ENCODE results near the gene USP35.

USP35 gene

DNA sequence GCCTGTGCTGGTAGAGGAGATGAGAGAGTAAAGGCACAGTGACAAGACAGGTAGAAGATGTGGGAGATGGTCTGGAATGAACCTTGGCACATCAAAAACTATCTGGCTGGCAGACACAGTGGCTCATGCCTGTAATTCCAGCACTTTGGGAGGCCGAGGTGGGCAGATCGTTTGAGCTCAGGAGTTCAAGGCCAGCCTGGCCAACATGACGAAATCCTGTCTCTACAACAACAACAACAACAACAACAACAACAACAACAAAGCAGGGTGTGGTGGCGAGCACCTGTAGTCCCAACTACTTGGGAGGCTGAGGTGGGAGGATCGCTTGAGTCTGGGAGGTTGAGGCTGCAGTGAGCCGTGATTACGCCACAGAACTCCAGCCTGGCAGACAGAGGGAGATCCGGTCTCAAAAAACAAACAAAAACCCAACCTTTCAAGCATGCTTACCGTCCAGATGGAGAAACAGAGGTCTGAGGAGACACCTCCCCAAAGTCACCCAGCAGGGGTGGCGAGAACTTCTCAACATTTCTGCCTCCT lies 12.0 kb upstream of the USP35 start:
- TF ChIP-seq TEAD4 (IDR thresholded peaks at IDR 0.05): no peak
- TF ChIP-seq, protein P1, sequence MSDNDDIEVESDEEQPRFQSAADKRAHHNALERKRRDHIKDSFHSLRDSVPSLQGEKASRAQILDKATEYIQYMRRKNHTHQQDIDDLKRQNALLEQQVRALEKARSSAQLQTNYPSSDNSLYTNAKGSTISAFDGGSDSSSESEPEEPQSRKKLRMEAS (IDR thresholded peaks at IDR 0.05): no peak
- TF ChIP-seq YY1 (IDR thresholded peaks at IDR 0.05; ENCODE audit: low read depth): no peak
- no peak for TF ChIP-seq EGR1 (IDR thresholded peaks at IDR 0.05)
- TF ChIP-seq RAD21 (IDR thresholded peaks at IDR 0.05; ENCODE audit: low read depth): no peak
- no peak for TF ChIP-seq REST (IDR thresholded peaks at IDR 0.05; ENCODE audit: low read depth)
- no peak for TF ChIP-seq NFIC (IDR thresholded peaks at IDR 0.05)
- TF ChIP-seq CEBPB (IDR thresholded peaks at IDR 0.05): no peak
- no peak for TF ChIP-seq USF1 (IDR thresholded peaks at IDR 0.05)
- TF ChIP-seq FOXM1 (IDR thresholded peaks at IDR 0.05; ENCODE audit: borderline replicate concordance, low read depth): no peak
- no peak for TF ChIP-seq ZBTB7A (IDR thresholded peaks at IDR 0.05; ENCODE audit: low read depth)
- TF ChIP-seq TCF12 (IDR thresholded peaks at IDR 0.05; ENCODE audit: low read depth): no peak
- no peak for TF ChIP-seq TAF1 (IDR thresholded peaks at IDR 0.05; ENCODE audit: low read depth)
- no peak for TF ChIP-seq CREB1 (IDR thresholded peaks at IDR 0.05; ENCODE audit: low read depth)
- TF ChIP-seq EP300 (IDR thresholded peaks at IDR 0.05; ENCODE audit: borderline replicate concordance): no peak

GRCh38 chr11:78177216-78177615 lies 11.5 kb upstream of the USP35 start:
- TF ChIP-seq USF1 (IDR thresholded peaks at IDR 0.05) (no peak), YY1 (IDR thresholded peaks at IDR 0.05; ENCODE audit: low read depth) (no peak), CREB1 (IDR thresholded peaks at IDR 0.05; ENCODE audit: low read depth) (no peak), TAF1 (IDR thresholded peaks at IDR 0.05; ENCODE audit: low read depth) (no peak), EP300 (IDR thresholded peaks at IDR 0.05; ENCODE audit: borderline replicate concordance) (no peak)

DNA sequence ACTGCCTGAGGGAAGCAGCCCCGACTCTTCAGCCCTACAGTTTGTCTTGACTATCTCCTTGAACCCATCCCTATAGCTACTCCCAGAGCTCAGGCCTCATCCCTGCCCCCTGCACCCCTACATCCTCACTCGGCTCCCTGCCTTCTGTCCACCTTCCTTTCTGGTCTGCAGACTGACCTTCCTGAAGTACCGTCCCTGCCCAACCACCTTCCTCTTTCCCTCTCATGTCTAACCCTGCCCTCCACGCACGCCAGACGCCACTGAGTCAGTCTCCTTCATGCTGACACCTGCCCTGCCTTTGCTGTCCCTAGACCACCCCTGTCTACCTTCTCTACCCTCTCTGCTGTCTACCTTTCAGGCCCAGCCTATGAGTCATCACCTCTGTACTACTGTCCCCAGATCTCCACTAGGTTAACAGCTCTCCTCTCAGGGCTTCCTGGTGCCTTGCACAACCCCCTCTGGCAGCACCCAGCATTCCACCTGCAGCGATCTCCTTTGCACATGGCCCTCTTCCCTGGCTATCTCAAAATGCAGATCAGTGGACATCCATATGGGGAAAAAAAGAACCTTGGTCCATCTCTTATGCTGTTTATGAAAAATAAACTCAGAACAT lies 9.2 kb upstream of the USP35 start:
- TF ChIP-seq RAD21 (IDR thresholded peaks at IDR 0.05; ENCODE audit: low read depth): no peak
- no peak for TF ChIP-seq TCF12 (IDR thresholded peaks at IDR 0.05; ENCODE audit: low read depth)
- no peak for TF ChIP-seq FOXM1 (IDR thresholded peaks at IDR 0.05; ENCODE audit: borderline replicate concordance, low read depth)
- TF ChIP-seq, protein P1 (IDR thresholded peaks at IDR 0.05): no peak
- TF ChIP-seq EP300 (IDR thresholded peaks at IDR 0.05; ENCODE audit: borderline replicate concordance): no peak

GRCh38 chr11:78180751-78181150 lies 8.0 kb upstream of the USP35 start:
- TF ChIP-seq USF1 (IDR thresholded peaks at IDR 0.05) (no peak), REST (IDR thresholded peaks at IDR 0.05; ENCODE audit: low read depth) (no peak), TCF12 (IDR thresholded peaks at IDR 0.05; ENCODE audit: low read depth) (no peak), CEBPB (IDR thresholded peaks at IDR 0.05) (no peak), EP300 (IDR thresholded peaks at IDR 0.05; ENCODE audit: borderline replicate concordance) (no peak), TEAD4 (IDR thresholded peaks at IDR 0.05) (no peak), ZBTB7A (IDR thresholded peaks at IDR 0.05; ENCODE audit: low read depth) (no peak), TAF1 (IDR thresholded peaks at IDR 0.05; ENCODE audit: low read depth) (no peak), EGR1 (IDR thresholded peaks at IDR 0.05) (no peak), FOXM1 (IDR thresholded peaks at IDR 0.05; ENCODE audit: borderline replicate concordance, low read depth) (no peak), RAD21 (IDR thresholded peaks at IDR 0.05; ENCODE audit: low read depth) (no peak), YY1 (IDR thresholded peaks at IDR 0.05; ENCODE audit: low read depth) (no peak), NFIC (IDR thresholded peaks at IDR 0.05) (no peak), CREB1 (IDR thresholded peaks at IDR 0.05; ENCODE audit: low read depth) (no peak)
- TF ChIP-seq, protein P1 (IDR thresholded peaks at IDR 0.05): no peak

DNA sequence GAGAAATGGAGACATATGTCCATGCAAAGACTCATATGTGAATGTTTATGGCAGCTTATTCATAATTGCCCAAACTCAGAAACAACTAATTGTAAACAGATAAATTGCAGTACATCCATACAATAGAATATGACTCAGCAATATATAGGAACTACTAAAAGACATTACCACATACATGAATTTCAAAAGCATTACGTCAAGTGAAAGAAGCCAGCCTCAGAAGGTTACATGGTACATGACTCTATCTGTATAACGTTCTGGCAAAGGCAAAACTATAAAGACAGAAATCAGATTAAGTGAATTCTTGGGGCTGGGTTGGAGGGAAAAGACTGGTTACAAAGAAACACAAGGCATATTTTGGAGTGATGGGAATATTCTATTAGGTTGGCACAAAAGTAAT lies 7.5 kb upstream of the USP35 start:
- TF ChIP-seq EP300 (IDR thresholded peaks at IDR 0.05; ENCODE audit: borderline replicate concordance) (no peak), YY1 (IDR thresholded peaks at IDR 0.05; ENCODE audit: low read depth) (no peak), TAF1 (IDR thresholded peaks at IDR 0.05; ENCODE audit: low read depth) (no peak), CREB1 (IDR thresholded peaks at IDR 0.05; ENCODE audit: low read depth) (no peak), EGR1 (IDR thresholded peaks at IDR 0.05) (no peak), NFIC (IDR thresholded peaks at IDR 0.05) (no peak), TCF12 (IDR thresholded peaks at IDR 0.05; ENCODE audit: low read depth) (no peak), RAD21 (IDR thresholded peaks at IDR 0.05; ENCODE audit: low read depth) (no peak), TEAD4 (IDR thresholded peaks at IDR 0.05) (no peak), ZBTB7A (IDR thresholded peaks at IDR 0.05; ENCODE audit: low read depth) (no peak), USF1 (IDR thresholded peaks at IDR 0.05) (no peak), REST (IDR thresholded peaks at IDR 0.05; ENCODE audit: low read depth) (no peak), CEBPB (IDR thresholded peaks at IDR 0.05) (no peak)
- TF ChIP-seq, protein P1 (IDR thresholded peaks at IDR 0.05): no peak
